Activated CD4-positive, alpha-beta T cell treated with anti-CD3 and anti-CD28 coated beads, Interleukin-2, amount 10 ng/mL, durations not matched to agents 7 days and 5 days (primary cell): ENCODE data around the gene SERINC2. TPM values are rescaled to one million over a fixed set of nuclear protein-coding genes. Genes with fewer than 3 reads are reported as not detected.
"Not testable (repeated sequence)": the region's sequence is repeated elsewhere in the genome, so short reads cannot be mapped to it uniquely, and the experiment has no call there.

ENCODE experiments used
- CTCF ChIA-PET: fragments of 350-600 bp; sonication (Branson Sonifier 250); formaldehyde crosslinking; loops from one replicate; lab custom pipeline; 2021; ENCODE audit warnings: antibody characterized with exemption; lab: Charles Lee
- POLR2A ChIA-PET: fragments of 350-600 bp; sonication (Branson Sonifier 250); formaldehyde crosslinking; loops from one replicate; lab custom pipeline; 2021; ENCODE audit warnings: antibody characterized with exemption; lab: Charles Lee
- DNase-seq: peaks from one replicate; pipeline ENCODE4 v3.0.0-alpha.2; 2020
- H3K27ac Mint-ChIP-seq: one replicate; pipeline ENCODE4 v1.8.0; 2021; ENCODE audit warnings: mild to moderate bottlenecking, moderate library complexity, mixed read lengths
- H3K27me3 Mint-ChIP-seq: one replicate; pipeline ENCODE4 v1.8.0; 2021; ENCODE audit warnings: mixed read lengths
- H3K36me3 Mint-ChIP-seq: one replicate; pipeline ENCODE4 v1.8.0; 2021; ENCODE audit warnings: low read depth, mixed read lengths
- H3K4me1 Mint-ChIP-seq: one replicate; pipeline ENCODE4 v1.8.0; 2021; ENCODE audit warnings: mixed read lengths
- H3K4me3 Mint-ChIP-seq: one replicate; pipeline ENCODE4 v1.8.0; 2021; ENCODE audit warnings: mild to moderate bottlenecking, moderate library complexity, mixed read lengths
- H3K9me3 Mint-ChIP-seq: one replicate; pipeline ENCODE4 v1.8.0; 2021; ENCODE audit warnings: mixed read lengths
- total RNA-seq, 2 experiments: library from RNA; stranded (reverse); gene quantifications; one replicate each; pipeline ENCODE4 v1.2.3, GENCODE V29; 2021

Gene SERINC2
- total RNA-seq, 2 experiments from 2014 or later, result 0.20 TPM; not detected in 1

- no peak overlapping the region for H3K27ac Mint-ChIP-seq
- DNase-seq, result no peak
- H3K4me1 Mint-ChIP-seq, result peaks cover 11% of the 10 kb centered on the region
- ChIA-PET CTCF (interaction anchor here (0.6 to 1.5 kb wide), 2 partner anchors 20 to 370 kb away, joined by 4 to 5 read pairs; no protein-coding TSS in a partner anchor), POLR2A (no interaction called here)
- H3K36me3 Mint-ChIP-seq, result no peaks in the 10 kb centered on the region
- peaks cover 10% of the 10 kb centered on the region for H3K27me3 Mint-ChIP-seq
- no peaks in the 10 kb centered on the region for H3K9me3 Mint-ChIP-seq
- H3K4me3 Mint-ChIP-seq, result no peak overlapping the region
Measured at GRCh38 chr1:31374511-31375196, 38.4 kb upstream of the SERINC2 start.

DNA sequence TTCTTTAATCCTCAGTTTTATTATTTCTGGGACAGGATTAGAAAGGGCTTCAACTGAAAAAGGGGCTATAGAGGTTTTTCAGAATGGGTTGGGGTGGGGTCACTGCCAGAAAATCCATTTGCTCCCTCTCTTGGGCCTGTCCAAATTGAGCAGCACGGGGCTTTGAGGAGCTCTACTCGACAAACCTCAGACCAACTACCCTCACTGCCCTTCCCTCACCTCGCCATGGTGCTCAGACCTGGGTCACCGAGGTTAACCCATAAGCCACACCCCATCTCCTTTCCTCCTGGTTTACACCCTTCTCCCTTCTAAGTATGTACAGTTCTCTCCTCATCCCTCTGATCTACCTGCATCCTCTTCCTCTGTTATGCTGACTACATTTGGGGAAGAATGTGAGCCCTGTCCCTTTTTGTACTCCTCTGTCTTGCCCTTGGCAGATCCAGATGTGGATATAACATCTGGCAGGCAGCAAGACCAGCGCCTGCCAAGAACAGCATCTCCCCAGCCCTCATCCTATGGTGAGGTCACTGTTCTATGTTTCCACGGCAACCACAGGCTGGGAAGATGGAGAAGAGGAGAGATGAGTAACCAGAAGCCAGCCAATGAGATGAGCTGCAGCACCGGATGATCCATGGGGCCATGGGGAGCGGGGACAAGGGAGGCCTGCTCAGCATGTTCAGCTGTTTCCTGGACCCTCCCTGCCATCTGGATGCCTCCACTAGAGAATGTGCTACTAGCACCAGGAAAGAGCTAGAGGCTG lies 36.5 kb upstream of the SERINC2 start:
- Mint-ChIP-seq H3K27ac (no peak overlapping the region), H3K9me3 (no peaks in the 10 kb centered on the region), H3K27me3 (peaks cover 10% of the 10 kb centered on the region), H3K4me1 (peaks cover 11% of the 10 kb centered on the region), H3K4me3 (no peak overlapping the region), H3K36me3 (no peaks in the 10 kb centered on the region)
- DNase-seq, result no peak
- POLR2A ChIA-PET, result no interaction called here
- CTCF ChIA-PET, result no interaction called here

DNA sequence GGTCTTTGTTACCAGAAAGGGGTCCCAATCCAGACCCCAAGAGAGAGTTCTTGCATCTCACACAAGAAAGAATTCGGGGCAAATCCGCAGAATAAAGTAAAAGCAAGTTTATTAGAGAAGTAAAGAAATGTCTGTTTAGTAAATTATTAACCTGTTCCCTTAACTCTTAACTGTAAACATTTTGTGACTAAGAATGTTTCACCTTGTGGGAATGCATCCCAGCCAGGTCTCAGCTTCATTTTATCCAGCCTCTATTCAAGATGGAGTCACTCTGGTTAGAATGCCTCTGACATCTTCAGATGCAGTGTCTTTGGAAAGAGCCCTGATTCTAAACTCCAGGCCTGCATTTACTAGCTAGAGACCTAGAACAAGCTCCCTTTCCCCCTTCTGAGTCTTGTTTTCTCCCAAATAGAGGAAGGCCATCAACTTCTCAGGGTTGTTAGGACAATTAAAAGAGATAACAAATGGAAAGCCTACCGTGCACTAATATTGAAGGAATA lies 35.6 kb upstream of the SERINC2 start:
- Mint-ChIP-seq H3K9me3 (no peaks in the 10 kb centered on the region), H3K27ac (no peak overlapping the region), H3K4me1 (peaks cover 11% of the 10 kb centered on the region), H3K27me3 (peaks cover 9% of the 10 kb centered on the region), H3K36me3 (no peaks in the 10 kb centered on the region), H3K4me3 (no peak overlapping the region)
- ChIA-PET CTCF (no interaction called here), POLR2A (no interaction called here)
- no peak for DNase-seq

- peaks cover 6% of the 10 kb centered on the region for H3K27me3 Mint-ChIP-seq
- H3K4me1 Mint-ChIP-seq, result peaks cover 11% of the 10 kb centered on the region
- H3K27ac Mint-ChIP-seq, result no peak overlapping the region
- H3K36me3 Mint-ChIP-seq, result no peaks in the 10 kb centered on the region
- no peak for DNase-seq
- no peak overlapping the region for H3K4me3 Mint-ChIP-seq
- ChIA-PET POLR2A (no interaction called here), CTCF (no interaction called here)
- H3K9me3 Mint-ChIP-seq, result no peaks in the 10 kb centered on the region
Measured at GRCh38 chr1:31378001-31378400, 35.0 kb upstream of the SERINC2 start.

DNA sequence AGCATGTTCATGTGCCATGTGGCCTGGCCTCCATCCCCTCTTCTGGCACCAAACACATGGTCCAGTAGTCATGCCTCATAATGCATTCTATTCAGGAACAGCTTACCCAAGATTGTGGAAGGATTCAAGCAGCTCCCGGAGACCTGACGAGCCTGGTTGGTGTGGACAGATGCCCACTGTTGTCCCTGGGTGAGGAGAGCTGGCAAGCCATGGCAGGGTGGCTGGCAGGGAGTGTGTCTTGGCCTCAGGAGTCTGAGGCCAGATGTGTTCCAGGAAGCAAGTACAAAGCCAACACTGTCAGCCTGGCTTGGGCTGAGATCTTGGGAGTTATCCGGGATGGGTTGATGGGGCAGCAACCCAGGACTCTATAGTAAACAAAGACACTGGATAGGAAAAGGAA lies 32.8 kb upstream of the SERINC2 start:
- no peak overlapping the region for H3K27ac Mint-ChIP-seq
- no peaks in the 10 kb centered on the region for H3K9me3 Mint-ChIP-seq
- H3K4me3 Mint-ChIP-seq, result no peak overlapping the region
- H3K36me3 Mint-ChIP-seq, result no peaks in the 10 kb centered on the region
- peaks cover 4% of the 10 kb centered on the region for H3K4me1 Mint-ChIP-seq
- CTCF ChIA-PET, result no interaction called here
- DNase-seq, result no peak
- peaks cover 4% of the 10 kb centered on the region for H3K27me3 Mint-ChIP-seq
- POLR2A ChIA-PET, result no interaction called here

DNA sequence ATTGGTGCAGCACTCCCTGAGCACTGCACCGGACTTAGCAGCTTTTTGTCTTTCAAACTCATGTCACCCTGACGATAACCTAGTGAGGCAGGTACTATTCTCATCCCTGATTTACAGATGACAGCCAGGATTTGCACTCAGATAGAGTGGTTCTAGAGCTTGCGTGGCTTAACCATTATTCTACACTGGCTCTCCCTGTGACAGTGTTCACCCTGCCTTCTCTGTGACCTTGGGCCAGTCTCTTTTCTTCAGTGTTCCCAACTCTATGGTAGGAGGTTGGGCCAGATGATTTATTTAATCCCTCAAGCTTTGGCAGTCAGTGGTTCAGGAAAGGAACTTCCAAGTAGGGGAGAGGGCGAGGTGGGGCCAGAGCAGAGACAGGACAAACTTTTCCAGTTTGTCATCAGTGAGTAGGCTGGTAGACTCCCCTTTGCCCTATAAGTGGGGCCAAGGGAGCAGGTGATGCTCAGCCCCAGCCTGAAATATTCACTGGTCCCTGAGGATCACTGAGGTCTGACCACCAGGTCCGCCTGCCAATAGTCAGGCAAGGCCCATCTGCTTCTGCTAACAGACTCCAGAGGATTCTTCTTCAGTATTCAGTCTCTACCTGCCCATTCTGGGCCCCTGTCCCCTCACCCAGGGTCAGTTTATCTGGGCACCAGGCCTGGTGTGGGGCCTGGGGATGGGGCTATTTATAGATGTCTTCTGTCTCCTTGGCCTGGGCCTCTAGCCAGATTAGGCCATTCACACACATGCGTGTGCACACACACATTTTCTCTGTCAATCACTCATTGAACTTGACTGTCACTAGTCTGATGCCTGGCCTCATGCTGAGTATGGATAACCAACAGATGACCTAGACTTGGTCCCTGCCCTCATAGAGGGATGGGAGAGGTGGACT lies 31.4 kb upstream of the SERINC2 start:
- CTCF ChIA-PET, result no interaction called here
- no peak overlapping the region for H3K4me3 Mint-ChIP-seq
- DNase-seq, result no peak
- H3K36me3 Mint-ChIP-seq, result no peaks in the 10 kb centered on the region
- POLR2A ChIA-PET, result no interaction called here
- peaks cover under 1% of the 10 kb centered on the region for H3K4me1 Mint-ChIP-seq
- peaks cover 4% of the 10 kb centered on the region for H3K27me3 Mint-ChIP-seq
- no peak overlapping the region for H3K27ac Mint-ChIP-seq
- no peaks in the 10 kb centered on the region for H3K9me3 Mint-ChIP-seq

GRCh38 chr1:31382379-31382989 lies 30.5 kb upstream of the SERINC2 start:
- H3K27ac Mint-ChIP-seq, result no peak overlapping the region
- peaks cover 4% of the 10 kb centered on the region for H3K27me3 Mint-ChIP-seq
- H3K36me3 Mint-ChIP-seq, result no peaks in the 10 kb centered on the region
- no peaks in the 10 kb centered on the region for H3K4me1 Mint-ChIP-seq
- ChIA-PET POLR2A (no interaction called here), CTCF (no interaction called here)
- H3K4me3 Mint-ChIP-seq, result no peak overlapping the region
- H3K9me3 Mint-ChIP-seq, result no peaks in the 10 kb centered on the region
- DNase-seq, result no peak

DNA sequence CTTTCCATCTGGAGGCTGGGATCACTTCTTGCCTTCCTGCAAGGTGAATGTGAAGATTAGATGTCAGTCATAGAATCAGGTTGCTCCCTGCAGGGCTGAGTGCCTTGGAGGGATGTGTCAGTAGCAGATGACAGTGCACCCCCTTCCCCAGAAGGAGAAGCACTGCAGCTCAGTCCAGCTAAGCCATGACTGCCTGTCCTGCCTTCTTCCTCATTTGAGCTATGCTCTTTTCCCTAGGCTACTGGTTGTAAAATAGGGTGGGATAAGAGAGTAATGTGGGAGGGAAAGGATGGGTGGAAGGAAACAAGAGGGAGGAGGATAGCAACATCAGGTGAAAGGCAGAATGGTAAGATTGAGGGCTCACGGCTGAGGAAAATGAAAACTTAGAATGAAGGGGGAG lies 29.0 kb upstream of the SERINC2 start:
- CTCF ChIA-PET, result interaction anchor here (1.1 kb wide), 1 partner anchor 11 kb away, joined by 4 read pairs; no protein-coding TSS in a partner anchor
- H3K9me3 Mint-ChIP-seq, result no peaks in the 10 kb centered on the region
- no peak overlapping the region for H3K4me3 Mint-ChIP-seq
- POLR2A ChIA-PET, result no interaction called here
- H3K27me3 Mint-ChIP-seq, result peaks cover 2% of the 10 kb centered on the region
- no peaks in the 10 kb centered on the region for H3K4me1 Mint-ChIP-seq
- no peak overlapping the region for H3K27ac Mint-ChIP-seq
- H3K36me3 Mint-ChIP-seq, result no peaks in the 10 kb centered on the region
- no peak for DNase-seq

DNA sequence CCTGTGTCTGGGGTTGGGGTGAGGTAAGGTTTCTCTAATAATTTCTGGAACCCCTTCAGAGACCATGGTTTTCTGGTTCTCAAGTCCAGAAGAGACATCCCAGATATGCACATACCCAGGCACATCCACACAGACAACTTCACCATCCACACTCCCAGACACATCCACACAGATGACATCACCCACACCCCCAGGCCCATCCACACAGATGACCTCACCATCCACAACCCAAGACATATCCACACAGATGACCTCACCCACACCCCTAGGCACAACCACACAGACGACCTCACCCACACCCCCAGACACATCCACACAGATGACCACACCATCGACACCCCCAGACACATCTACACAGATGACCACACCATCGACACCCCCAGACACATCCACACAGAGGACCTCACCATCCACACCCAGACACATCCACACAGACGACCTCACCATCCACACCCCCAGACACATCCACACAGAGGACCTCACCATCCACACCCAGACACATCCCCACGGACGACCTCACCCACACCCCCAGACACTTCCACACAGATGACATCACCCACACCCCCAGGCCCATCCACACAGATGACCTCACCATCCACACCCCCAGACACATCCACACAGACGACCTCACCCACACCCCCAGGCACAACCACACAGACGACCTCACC lies 26.3 kb upstream of the SERINC2 start:
- H3K9me3 Mint-ChIP-seq, H3K4me3 Mint-ChIP-seq, DNase-seq, H3K27ac Mint-ChIP-seq, H3K27me3 Mint-ChIP-seq, H3K36me3 Mint-ChIP-seq, H3K4me1 Mint-ChIP-seq, POLR2A ChIA-PET: not testable (repeated sequence)
- CTCF ChIA-PET, result interaction anchor here (1.0 kb wide), 1 partner anchor 8 kb away, joined by 3 read pairs; no protein-coding TSS in a partner anchor

GRCh38 chr1:31387612-31388011 lies 25.4 kb upstream of the SERINC2 start:
- H3K36me3 Mint-ChIP-seq, result no peaks in the 10 kb centered on the region
- no peaks in the 10 kb centered on the region for H3K9me3 Mint-ChIP-seq
- CTCF ChIA-PET, result interaction anchor here (0.7 kb wide), 1 partner anchor 390 kb away, joined by 3 read pairs; no protein-coding TSS in a partner anchor
- no peak for DNase-seq
- no peaks in the 10 kb centered on the region for H3K4me1 Mint-ChIP-seq
- no peak overlapping the region for H3K27ac Mint-ChIP-seq
- POLR2A ChIA-PET, result no interaction called here
- H3K27me3 Mint-ChIP-seq, result peaks cover 1% of the 10 kb centered on the region
- no peak overlapping the region for H3K4me3 Mint-ChIP-seq

DNA sequence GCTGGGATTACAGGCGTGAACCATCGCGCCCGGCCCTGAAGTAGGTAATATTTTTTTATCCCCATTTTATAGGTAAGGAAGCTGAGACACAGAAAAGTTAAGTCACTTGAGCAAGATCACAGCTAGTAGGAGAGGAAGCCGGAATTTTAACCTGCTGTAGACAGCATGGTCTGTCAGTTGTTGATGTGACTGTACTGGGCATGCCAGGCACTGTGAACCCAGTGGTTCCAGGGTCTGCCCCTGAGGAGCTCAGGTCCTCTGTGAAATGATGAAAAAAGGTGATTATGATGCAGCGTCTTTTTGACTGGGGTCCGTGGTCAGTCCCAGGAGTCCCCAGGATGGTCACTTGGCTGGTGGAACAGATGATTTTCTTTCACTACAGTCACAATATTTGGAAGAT lies 23.4 kb upstream of the SERINC2 start:
- CTCF ChIA-PET, result interaction anchor here (0.6 kb wide), 1 partner anchor 188 kb away, joined by 4 read pairs; no protein-coding TSS in a partner anchor
- no peak overlapping the region for H3K4me3 Mint-ChIP-seq
- no peak overlapping the region for H3K27ac Mint-ChIP-seq
- H3K9me3 Mint-ChIP-seq, result no peaks in the 10 kb centered on the region
- no peaks in the 10 kb centered on the region for H3K27me3 Mint-ChIP-seq
- peaks cover 5% of the 10 kb centered on the region for H3K4me1 Mint-ChIP-seq
- DNase-seq, result no peak
- no peaks in the 10 kb centered on the region for H3K36me3 Mint-ChIP-seq
- POLR2A ChIA-PET, result no interaction called here

DNA sequence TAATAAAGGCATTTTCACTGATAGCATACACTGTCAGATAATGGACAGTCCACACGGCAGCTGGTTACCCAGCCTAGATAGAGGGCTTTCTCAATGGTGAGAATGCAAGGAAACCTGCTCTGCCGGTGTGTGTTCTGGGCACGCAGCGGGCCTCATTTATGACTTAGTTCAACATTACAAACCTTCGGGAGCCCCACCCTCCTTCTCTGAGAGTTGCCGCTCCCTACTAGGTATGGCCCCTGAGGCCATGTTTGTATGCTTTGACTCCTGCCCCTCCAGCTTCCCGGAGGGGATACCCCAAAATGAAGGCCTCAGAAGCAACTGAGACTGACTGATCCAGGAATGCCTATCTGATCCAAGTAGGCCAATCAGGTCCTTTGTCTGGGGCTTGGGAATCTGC lies 22.9 kb upstream of the SERINC2 start:
- no peak for DNase-seq
- Mint-ChIP-seq H3K27ac (no peak overlapping the region), H3K27me3 (no peaks in the 10 kb centered on the region), H3K9me3 (no peaks in the 10 kb centered on the region), H3K4me3 (no peak overlapping the region), H3K36me3 (no peaks in the 10 kb centered on the region), H3K4me1 (peaks cover 9% of the 10 kb centered on the region)
- POLR2A ChIA-PET, result no interaction called here
- CTCF ChIA-PET, result interaction anchor here (0.6 kb wide), 1 partner anchor 189 kb away, joined by 4 read pairs; no protein-coding TSS in a partner anchor
